H1 (cell line): ENCODE results near the gene WDR31. TPM values are rescaled to one million over a fixed set of nuclear protein-coding genes. Genes with fewer than 3 reads are reported as not detected.

Source experiments
- CTCF ChIA-PET: fragments of 300-600 bp; sonication (Branson Sonifier 250); formaldehyde crosslinking; loops from one replicate; lab custom pipeline; 2021; ENCODE audit not compliant: partially characterized antibody; lab: Charles Lee
- POLR2A ChIA-PET: fragments of 300-600 bp; sonication (Branson Sonifier 250); formaldehyde crosslinking; loops from one replicate; lab custom pipeline; 2021; ENCODE audit warnings: inconsistent platforms; ENCODE audit not compliant: partially characterized antibody; lab: Charles Lee
- DNase-seq, 2 experiments: peaks; one replicate each; pipeline versions ENCODE4 v3.0.0 to v3.0.0-alpha.2; 2010 to 2022; ENCODE audit warnings: low spot score in 2 of 2, low read depth in 1 of 2, mixed read lengths in 1 of 2
- FAIRE-seq: peaks from 2 replicates; lab custom pipeline; 2011; peaks lifted over from hg19 to GRCh38; lab: Jason Lieb, UNC
- H2AFZ ChIP-seq: 2 replicates; pipeline ENCODE4 v1.8.1; 2012; ENCODE audit warnings: low read length, inconsistent platforms
- H2AK5ac ChIP-seq: 2 replicates; pipeline ENCODE4 v1.6.1; 2013; ENCODE audit warnings: low read depth, low read length
- H2BK120ac ChIP-seq: replicated peaks from 2 replicates; pipeline ENCODE3; 2013; ENCODE audit warnings: low read depth, low read length, inconsistent platforms
- H2BK12ac ChIP-seq: 2 replicates; pipeline ENCODE4 v1.6.1; 2013; ENCODE audit warnings: low read depth, low read length
- H2BK15ac ChIP-seq: 2 replicates; pipeline ENCODE4 v1.6.1; 2013; ENCODE audit warnings: low read length
- H2BK20ac ChIP-seq: 2 replicates; pipeline ENCODE4 v1.6.1; 2013; ENCODE audit warnings: low read length
- H2BK5ac ChIP-seq: 2 replicates; pipeline ENCODE4 v1.6.1; 2013; ENCODE audit warnings: low read depth, low read length
- H3K14ac ChIP-seq: 2 replicates; pipeline ENCODE4 v1.6.1; 2013; ENCODE audit warnings: inconsistent platforms; ENCODE audit not compliant: insufficient read length
- H3K18ac ChIP-seq: 2 replicates; pipeline ENCODE4 v1.6.1; 2013; ENCODE audit warnings: low read length; ENCODE audit errors: extremely low read depth
- H3K23ac ChIP-seq: 2 replicates; pipeline ENCODE4 v1.6.1; 2013; ENCODE audit warnings: inconsistent platforms; ENCODE audit not compliant: insufficient read length
- H3K23me2 ChIP-seq: 2 replicates; pipeline ENCODE4 v1.6.1; 2013; ENCODE audit warnings: low read depth, low read length
- H3K27ac ChIP-seq: 2 replicates; pipeline ENCODE4 v1.6.1; 2011; ENCODE audit warnings: low read depth, low read length, inconsistent platforms
- H3K27me3 ChIP-seq, 4 experiments: replicated peaks in 1 of 4; 1 replicate in 1 of 4; 2 replicates in 3 of 4; pipeline versions ENCODE4 v1.6.1 to v1.8.1; 2011 to 2013; ENCODE audit warnings: low read length in 3 of 4, mild to moderate bottlenecking in 3 of 4, inconsistent platforms in 2 of 4, mixed read lengths in 2 of 4, moderate library complexity in 1 of 4; ENCODE audit not compliant: control insufficient read depth in 3 of 4, insufficient read depth in 3 of 4; ENCODE audit errors: extremely low read depth in 1 of 4
- H3K36me3 ChIP-seq, 4 experiments: 2 replicates each; pipeline versions ENCODE4 v1.6.1 to v1.8.1; 2011 to 2013; ENCODE audit warnings: mild to moderate bottlenecking in 4 of 4, low read length in 3 of 4, moderate library complexity in 2 of 4, control low read depth in 1 of 4, inconsistent platforms in 1 of 4; ENCODE audit not compliant: insufficient read depth in 4 of 4, control insufficient read depth in 2 of 4
- H3K4ac ChIP-seq: replicated peaks from 2 replicates; pipeline ENCODE3; 2013; ENCODE audit warnings: low read length, low read depth, mixed read lengths, inconsistent platforms; ENCODE audit not compliant: insufficient read length
- H3K4me1 ChIP-seq, 4 experiments: replicated peaks in 1 of 4; 1 replicate in 1 of 4; 2 replicates in 3 of 4; pipeline versions ENCODE4 v1.6.1 to v1.8.1; 2011 to 2013; ENCODE audit warnings: low read length in 3 of 4, inconsistent platforms in 2 of 4, mixed read lengths in 1 of 4; ENCODE audit not compliant: insufficient read depth in 4 of 4, control insufficient read depth in 3 of 4
- H3K4me2 ChIP-seq, 2 experiments: 2 replicates each; pipeline versions ENCODE4 v1.6.1 to v1.8.1; 2011 to 2013; ENCODE audit warnings: low read depth in 2 of 2, low read length in 2 of 2, control low read depth in 1 of 2, inconsistent platforms in 1 of 2, mild to moderate bottlenecking in 1 of 2; ENCODE audit not compliant: insufficient read depth in 1 of 2
- H3K4me3 ChIP-seq, 4 experiments: fragments of 200-600, 300-600 bp in 1 of 4; sonication (generic), shearing (Covaris generic), sonication (Bioruptor Twin) in 1 of 4; 2 replicates each; pipeline versions ENCODE4 v1.5.1 to v1.8.1; 2011 to 2016; ENCODE audit warnings: low read length in 4 of 4, low read depth in 3 of 4, control low read depth in 2 of 4, inconsistent platforms in 2 of 4, mild to moderate bottlenecking in 2 of 4, mixed read lengths in 1 of 4, moderate library complexity in 1 of 4; ENCODE audit not compliant: insufficient read depth in 2 of 4; ENCODE audit errors: extremely low read depth in 1 of 4
- H3K56ac ChIP-seq: replicated peaks from 2 replicates; pipeline ENCODE3; 2013; ENCODE audit warnings: low read depth, mild to moderate bottlenecking, mixed read lengths, low read length, inconsistent platforms; ENCODE audit not compliant: insufficient read length
- H3K79me1 ChIP-seq: 2 replicates; pipeline ENCODE4 v1.6.1; 2013; ENCODE audit warnings: low read depth, low read length, control low read depth
- H3K79me2 ChIP-seq, 2 experiments: 2 replicates each; pipeline versions ENCODE4 v1.6.1 to v1.8.1; 2012 to 2013; ENCODE audit warnings: low read length in 2 of 2, mild to moderate bottlenecking in 2 of 2, inconsistent platforms in 1 of 2; ENCODE audit not compliant: insufficient read depth in 2 of 2, control insufficient read depth in 1 of 2
- H3K9ac ChIP-seq, 4 experiments: replicated peaks in 1 of 4; 1 replicate in 1 of 4; 2 replicates in 3 of 4; pipeline versions ENCODE4 v1.6.1 to v1.8.1; 2011 to 2013; ENCODE audit warnings: low read depth in 3 of 4, low read length in 3 of 4, control low read depth in 2 of 4, mild to moderate bottlenecking in 2 of 4, moderate library complexity in 2 of 4, inconsistent platforms in 1 of 4; ENCODE audit errors: extremely low read depth in 1 of 4
- H3K9me3 ChIP-seq, 2 experiments: 2 replicates each; pipeline versions ENCODE4 v1.6.1 to v1.8.1; 2012 to 2013; ENCODE audit warnings: mild to moderate bottlenecking in 2 of 2, moderate library complexity in 2 of 2, control low read depth in 1 of 2, inconsistent platforms in 1 of 2, low read depth in 1 of 2, low read length in 1 of 2, mixed read lengths in 1 of 2; ENCODE audit not compliant: insufficient read depth in 2 of 2
- H4K20me1 ChIP-seq, 2 experiments: replicated peaks in 1 of 2; 2 replicates each; pipeline versions ENCODE3 to v1.8.1; 2011 to 2013; ENCODE audit warnings: inconsistent platforms in 2 of 2, low read length in 2 of 2, mild to moderate bottlenecking in 1 of 2; ENCODE audit not compliant: insufficient read depth in 2 of 2, control insufficient read depth in 1 of 2
- H4K5ac ChIP-seq: 2 replicates; pipeline ENCODE4 v1.6.1; 2013; ENCODE audit warnings: low read length, low read depth, mixed read lengths, inconsistent platforms; ENCODE audit not compliant: insufficient read length
- H4K8ac ChIP-seq: 2 replicates; pipeline ENCODE4 v1.8.0; 2013; ENCODE audit warnings: mild to moderate bottlenecking, moderate library complexity, low read length, inconsistent platforms; ENCODE audit not compliant: insufficient read depth; ENCODE audit errors: extremely low read depth
- H4K91ac ChIP-seq: replicated peaks from 2 replicates; pipeline ENCODE3; 2013; ENCODE audit warnings: low read length, mixed read lengths, inconsistent platforms; ENCODE audit not compliant: insufficient read length
- HDAC6 ChIP-seq: IDR thresholded peaks from one replicate; pipeline ENCODE4 v1.7.1; 2012; ENCODE audit warnings: low read depth, mild to moderate bottlenecking, inconsistent platforms, low read length, moderate library complexity
- KDM1A ChIP-seq: fragments of 200-600, 300-600 bp; sonication (generic); IDR thresholded peaks from 2 replicates; pipeline ENCODE4 v1.7.1; 2016; ENCODE audit warnings: mild to moderate bottlenecking, low read length, borderline replicate concordance
- RNF2 ChIP-seq: fragments of 200-900, 300-1000 bp; sonication (generic); IDR thresholded peaks from 2 replicates; pipeline ENCODE4 v1.7.1; 2016; ENCODE audit warnings: borderline replicate concordance, low read depth, mild to moderate bottlenecking, antibody characterized with exemption, low read length; ENCODE audit not compliant: poor library complexity, severe bottlenecking; ENCODE audit errors: missing control alignments
- WGBS, 2 experiments: shearing (Covaris generic) in 1 of 2; methylation state at CpG; one replicate each; pipeline versions ENCODE4 v1.1.6 to v1.1.7; 2013 to 2015; ENCODE audit warnings: low lambda C conversion rate in 2 of 2, mixed read lengths in 2 of 2, inconsistent platforms in 1 of 2, low coverage in 1 of 2, missing lambda C conversion rate in 1 of 2; ENCODE audit not compliant: insufficient replicate concordance in 2 of 2, insufficient coverage in 1 of 2, insufficient read length in 1 of 2; ENCODE audit errors: extremely low coverage in 1 of 2, missing lambda C conversion rate in 1 of 2; 5-methylcytosine and 5-hydroxymethylcytosine counted together
- polyA plus RNA-seq, 7 experiments: library from polyadenylated mRNA; depleted of rRNA in 3 of 7; stranded (reverse) in 5 of 7; unstranded in 2 of 7; fragments of >200 nt in 5 of 7; fragments of 200-250 nt in 2 of 7; gene quantifications; 1 replicate in 5 of 7; 2 replicates in 1 of 7; 4 replicates in 1 of 7; pipeline versions ENCODE4 v1.2.1 to v1.2.3, GENCODE V29; 2011 to 2013; ENCODE audit warnings: missing spikeins in 2 of 7, mixed read lengths in 2 of 7
- total RNA-seq: library from RNA; stranded (reverse); fragmentation: NEBNext Ultra II Directional; extraction: Animal tissue kit (Norgen Biotek cat#: 25700); gene quantifications from 2 replicates; pipeline ENCODE4 v1.2.1, GENCODE V29; 2021

The WDR31 gene
- total and polyA plus RNA-seq, 2 of the 8 experiments (the other 6 are each of a cell fraction or from before 2014, with no cell fraction given): 0.27 to 0.28 TPM

GRCh38 chr9:113349066-113349444 is 9.0 kb upstream of the WDR31 start:
- Histone ChIP-seq H2BK5ac (no peak overlapping the region), H3K4me2 (peak overlapping the region; percentile 56 to 86), H3K27me3 (peaks cover 0 to 14% (median 2%) of the 10 kb centered on the region in 4 experiments; a peak in 5 of 7 replicates), H3K14ac (no peak overlapping the region), H3K36me3 (no peaks in the 10 kb centered on the region), H3K9ac (peak overlapping the region in 1 of 4 experiments; percentile 48; a peak in 1 of 7 replicates), H2AK5ac (no peak overlapping the region), H4K8ac (no peak overlapping the region), H3K18ac (no peak overlapping the region), H3K27ac (no peak overlapping the region), H3K9me3 (no peaks in the 10 kb centered on the region), H4K20me1 (peaks cover 0 to 2% of the 10 kb centered on the region in 2 experiments), H3K4me1 (peaks cover 5 to 14% (median 10%) of the 10 kb centered on the region in 4 experiments), H3K79me1 (no peaks in the 10 kb centered on the region; the same call in none of the 2 replicates), H3K4me3 (peak overlapping the region; percentile 75 to 89 (median 76)), H4K91ac (no peak overlapping the region), H2BK15ac (no peak overlapping the region), H3K79me2 (no peaks in the 10 kb centered on the region), H2BK20ac (no peak overlapping the region), H2BK12ac (no peak overlapping the region), H3K4ac (no peak overlapping the region), H4K5ac (no peak overlapping the region), H3K23me2 (peaks cover 11% of the 10 kb centered on the region; the same call in 1 of the 2 replicates), H3K23ac (no peak overlapping the region), H3K56ac (no peak overlapping the region), H2AFZ (peak overlapping the region; percentile 27), H2BK120ac (no peak overlapping the region)
- CTCF ChIA-PET: interaction anchor here (0.5 to 2.5 kb wide), 8 partner anchors 9 to 239 kb away, joined by 3 to 11 read pairs (median 4); partner anchors contain the start of genes CDC26 and PRPF4
- FAIRE-seq: no peak
- peak in 1 of 2 experiments; percentile 53 for DNase-seq
- POLR2A ChIA-PET: interaction anchor here (1.0 to 2.8 kb wide), 7 partner anchors 8 to 47 kb away, joined by 3 to 11 read pairs (median 4); partner anchors contain the start of gene WDR31
- no peak for TF ChIP-seq RNF2
- no peak for TF ChIP-seq HDAC6
- TF ChIP-seq KDM1A: peak; percentile 24; the same call in 1 of the 2 replicates
- WGBS, 2 experiments: 21% methylated on average over 11 of the region's 13 CpGs; no CpG with 5 or more reads in 1 of the 2 experiments
